A673 (cell line): ENCODE measurements around the gene CREB5. TPM values are rescaled to one million over a fixed set of nuclear protein-coding genes. Genes with fewer than 3 reads are reported as not detected.

Experiments used
- BruUV-seq: library from RNA; stranded (reverse); fragments of 400-500 nt; replicated peaks from 2 replicates; lab custom pipeline; 2021; lab: Mats Ljungman, UMichigan
- CTCF ChIA-PET: fragments of 300-600 bp; sonication (Branson Sonifier 250); formaldehyde crosslinking; loops from one replicate; lab custom pipeline; 2022; ENCODE audit warnings: antibody characterized with exemption; lab: Charles Lee
- POLR2A ChIA-PET: fragments of 300-600 bp; sonication (Branson Sonifier 250); formaldehyde crosslinking; loops from one replicate; lab custom pipeline; 2022; ENCODE audit warnings: antibody characterized with exemption; ENCODE audit not compliant: low non-redundant PET; lab: Charles Lee
- DNase-seq: peaks from one replicate; pipeline ENCODE4 v3.0.0-alpha.2; 2015; ENCODE audit warnings: low spot score
- H3K27ac ChIP-seq: fragments of 200-600 bp; sonication (generic); 2 replicates; pipeline ENCODE4 v1.5.1; 2016; ENCODE audit warnings: mixed run types, low read depth, mild to moderate bottlenecking, mixed read lengths, antibody characterized with exemption, low read length; ENCODE audit not compliant: poor library complexity, severe bottlenecking
- H3K27me3 ChIP-seq: fragments of 200-600 bp; sonication (generic); replicated peaks from 2 replicates; pipeline ENCODE4 v1.6.1; 2017; ENCODE audit warnings: mixed run types, low read depth, mild to moderate bottlenecking, mixed read lengths, antibody characterized with exemption, low read length; ENCODE audit not compliant: insufficient read depth, poor library complexity
- H3K36me3 ChIP-seq: fragments of 200-600 bp; sonication (generic); 2 replicates; pipeline ENCODE4 v1.6.1; 2016; ENCODE audit warnings: mixed run types, mild to moderate bottlenecking, mixed read lengths, antibody characterized with exemption, low read length; ENCODE audit not compliant: insufficient read depth, poor library complexity, severe bottlenecking
- H3K4me1 ChIP-seq: fragments of 200-600 bp; sonication (generic); 2 replicates; pipeline ENCODE4 v1.6.1; 2017; ENCODE audit warnings: mixed run types, mild to moderate bottlenecking, mixed read lengths, antibody characterized with exemption, low read length; ENCODE audit not compliant: insufficient read depth, poor library complexity, severe bottlenecking
- H3K4me3 ChIP-seq: fragments of 200-600 bp; sonication (generic); 2 replicates; pipeline ENCODE4 v1.5.1; 2016; ENCODE audit warnings: low read depth, mixed run types, mild to moderate bottlenecking, mixed read lengths, low read length; ENCODE audit not compliant: poor library complexity, severe bottlenecking
- H3K9me3 ChIP-seq: fragments of 200-600 bp; sonication (generic); 2 replicates; pipeline ENCODE4 v1.6.1; 2016; ENCODE audit warnings: mixed run types, low read depth, mild to moderate bottlenecking, mixed read lengths, antibody characterized with exemption, low read length; ENCODE audit not compliant: poor library complexity, severe bottlenecking
- CTCF ChIP-seq: fragments of 300-800, 200-600 bp; sonication (generic); conservative IDR thresholded peaks from 2 replicates; pipeline ENCODE4 v1.5.1; 2017; ENCODE audit warnings: low read depth, mild to moderate bottlenecking, antibody characterized with exemption, low read length, moderate library complexity, mixed read lengths
- EZH2 ChIP-seq: fragments of 200-600 bp; sonication (generic); IDR thresholded peaks from 2 replicates; pipeline ENCODE4 v1.6.1; 2017; ENCODE audit warnings: borderline replicate concordance, low read depth, mild to moderate bottlenecking, mixed read lengths, antibody characterized with exemption, low read length; ENCODE audit not compliant: poor library complexity, severe bottlenecking
- intact Hi-C: fragments of 100-400 bp; cut with micrococcal nuclease; formaldehyde crosslinking; loops from one replicate; pipeline ENCODE4 v1.10.0; 2022; ENCODE audit not compliant: unreplicated experiment
- total RNA-seq: library from RNA; stranded (reverse); gene quantifications from 2 replicates; pipeline ENCODE4 v1.2.3, GENCODE V29; 2021

Gene CREB5
- total RNA-seq, 1 experiment from 2014 or later = 10.3 TPM

- Histone ChIP-seq H3K4me3 (no peak overlapping the region), H3K27ac (no peak overlapping the region), H3K4me1 (no peaks in the 10 kb centered on the region), H3K36me3 (no peaks in the 10 kb centered on the region), H3K27me3 (peaks cover 18% of the 10 kb centered on the region), H3K9me3 (no peaks in the 10 kb centered on the region)
- TF ChIP-seq EZH2 (no peak), CTCF (no peak)
- intact Hi-C loops = no loop called here
- DNase-seq = no peak
- CTCF ChIA-PET = no interaction called here
- POLR2A ChIA-PET = no interaction called here
- no TSS peak for BruUV-seq
Observed at GRCh38 chr7:28638914-28639313, 226.6 kb downstream of the CREB5 start.

- Histone ChIP-seq H3K36me3 (no peaks in the 10 kb centered on the region), H3K9me3 (no peaks in the 10 kb centered on the region), H3K27me3 (peaks cover 11% of the 10 kb centered on the region), H3K4me3 (no peak overlapping the region), H3K27ac (no peak overlapping the region), H3K4me1 (no peaks in the 10 kb centered on the region)
- intact Hi-C loops = no loop called here
- POLR2A ChIA-PET = no interaction called here
- CTCF ChIA-PET = no interaction called here
- TF ChIP-seq EZH2 (no peak), CTCF (no peak)
- no TSS peak for BruUV-seq
- no peak for DNase-seq
Observed at GRCh38 chr7:28640001-28640400, 227.7 kb downstream of the CREB5 start.

- no peaks in the 10 kb centered on the region for H3K9me3 ChIP-seq
- POLR2A ChIA-PET = interaction anchor here (0.6 kb wide), 1 partner anchor 57 kb away, joined by 4 read pairs; no protein-coding TSS in a partner anchor
- DNase-seq = no peak
- H3K4me3 ChIP-seq = no peak overlapping the region
- intact Hi-C loops = no loop called here
- H3K27ac ChIP-seq = no peak overlapping the region
- no peaks in the 10 kb centered on the region for H3K4me1 ChIP-seq
- peaks cover 8% of the 10 kb centered on the region for H3K27me3 ChIP-seq
- TF ChIP-seq EZH2 (no peak), CTCF (no peak)
- CTCF ChIA-PET = no interaction called here
- BruUV-seq = no TSS peak
- H3K36me3 ChIP-seq = no peaks in the 10 kb centered on the region
Observed at GRCh38 chr7:28641752-28642545, 229.6 kb downstream of the CREB5 start.
